ENCODE data around the gene RASGRF2.
"Not testable (repeated sequence)": the region's sequence is repeated elsewhere in the genome, so short reads cannot be mapped to it uniquely, and the experiment has no call there.

Gene RASGRF2

GRCh38 chr5:81239613-81240012, 279.4 kb downstream of the RASGRF2 start:
- DNase-seq (ENCODE audit: low read depth in 2 of 2): no peak

GRCh38 chr5:81241001-81241400, 280.8 kb downstream of the RASGRF2 start:
- no peak for DNase-seq (ENCODE audit: low read depth in 2 of 2)

DNA sequence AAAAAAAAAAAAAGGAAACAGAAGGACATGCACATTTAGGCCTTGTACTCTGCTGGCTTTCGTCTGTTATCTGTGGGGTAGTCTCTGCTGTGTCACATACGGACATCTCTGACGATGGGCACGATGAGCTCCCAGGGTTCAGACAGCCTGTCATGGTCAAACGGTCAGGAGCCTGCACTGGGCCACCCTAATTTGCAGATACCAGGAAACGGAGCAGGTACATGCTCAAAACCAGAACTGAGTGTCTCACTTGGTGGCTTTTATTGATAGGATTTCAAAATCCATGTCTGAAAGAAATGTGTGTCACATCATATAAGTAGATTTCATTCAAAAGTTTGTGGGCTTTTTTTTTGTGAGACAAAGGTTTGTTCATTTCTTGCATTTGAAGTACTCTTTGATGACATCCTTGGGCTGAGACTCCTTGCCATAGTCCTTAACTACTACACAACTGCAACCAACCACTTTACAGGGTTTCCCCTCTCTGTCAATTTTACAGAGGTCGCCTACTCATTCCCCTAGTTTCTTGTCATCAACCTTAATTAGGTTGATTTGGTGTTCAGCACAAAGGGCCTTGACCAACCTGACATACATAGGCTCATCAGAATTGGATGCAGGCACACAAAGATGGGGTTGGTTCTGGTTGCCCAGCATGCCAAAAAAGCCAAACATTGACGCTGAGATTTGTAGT, 281.9 kb downstream of the RASGRF2 start:
- no peak for DNase-seq (ENCODE audit: low read depth in 2 of 2)

DNA sequence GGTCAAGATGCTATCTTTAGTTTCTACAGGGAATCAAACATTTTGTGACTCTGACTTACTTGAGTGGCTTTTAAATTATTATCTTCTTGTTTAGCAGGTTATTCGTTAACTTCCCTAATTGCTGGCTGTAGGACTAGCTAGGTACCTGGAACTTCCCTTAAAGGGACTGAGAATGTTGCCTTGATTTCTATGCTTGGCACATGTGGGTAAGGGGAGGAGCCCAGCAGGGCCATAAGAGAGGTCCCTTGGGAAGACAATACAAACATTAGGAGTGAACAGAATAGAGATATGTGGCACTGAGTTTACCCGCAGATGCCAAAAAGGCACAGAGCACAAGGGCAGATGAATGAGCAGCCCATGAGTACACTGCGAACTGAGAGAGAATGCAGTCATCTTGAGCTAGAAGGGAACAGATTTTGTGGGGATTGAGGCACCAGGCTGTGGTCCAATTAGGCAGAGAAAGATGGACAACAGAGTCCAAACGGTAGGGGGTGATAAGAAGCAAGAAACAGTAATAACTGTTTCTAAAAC, 282.8 kb downstream of the RASGRF2 start:
- no peak for DNase-seq (ENCODE audit: low read depth in 2 of 2)

DNA sequence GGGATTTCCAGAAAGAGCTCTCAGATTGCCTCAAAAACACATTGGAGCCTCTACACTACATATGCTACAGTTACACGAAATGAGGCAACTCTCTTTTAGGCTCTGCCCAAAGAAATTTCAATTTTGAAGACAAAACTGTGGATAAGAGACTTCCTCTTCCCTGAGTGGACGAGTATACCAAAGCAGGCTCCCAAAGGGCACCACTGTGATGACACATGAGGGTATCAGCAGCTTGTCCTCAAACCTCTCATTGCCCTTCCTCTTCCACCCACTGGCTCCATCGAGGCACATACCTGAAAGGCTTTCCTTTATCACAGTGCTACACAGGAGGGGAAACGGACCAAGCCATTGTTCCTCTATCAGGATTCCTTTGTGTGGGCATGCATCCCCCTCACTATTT, 284.3 kb downstream of the RASGRF2 start:
- DNase-seq (ENCODE audit: low read depth in 2 of 2): no peak

DNA sequence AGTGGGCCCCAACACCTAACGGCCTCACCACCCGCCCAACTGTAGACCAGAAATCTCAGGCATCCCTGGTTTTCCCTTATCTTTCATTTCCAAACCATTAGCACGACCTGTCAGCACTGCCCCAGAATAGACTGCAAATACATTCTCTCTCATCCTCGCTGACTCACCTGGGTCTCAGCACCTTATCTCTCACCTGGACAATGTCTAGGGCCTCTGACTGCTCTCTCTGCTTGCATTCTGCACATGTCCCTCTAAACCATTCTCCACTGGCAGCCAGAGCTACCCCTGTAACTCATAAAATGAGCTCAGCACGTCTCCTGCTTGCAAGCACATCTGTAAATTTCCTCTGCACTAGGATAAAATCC, 285.7 kb downstream of the RASGRF2 start:
- DNase-seq (ENCODE audit: low read depth in 2 of 2): no peak

DNA sequence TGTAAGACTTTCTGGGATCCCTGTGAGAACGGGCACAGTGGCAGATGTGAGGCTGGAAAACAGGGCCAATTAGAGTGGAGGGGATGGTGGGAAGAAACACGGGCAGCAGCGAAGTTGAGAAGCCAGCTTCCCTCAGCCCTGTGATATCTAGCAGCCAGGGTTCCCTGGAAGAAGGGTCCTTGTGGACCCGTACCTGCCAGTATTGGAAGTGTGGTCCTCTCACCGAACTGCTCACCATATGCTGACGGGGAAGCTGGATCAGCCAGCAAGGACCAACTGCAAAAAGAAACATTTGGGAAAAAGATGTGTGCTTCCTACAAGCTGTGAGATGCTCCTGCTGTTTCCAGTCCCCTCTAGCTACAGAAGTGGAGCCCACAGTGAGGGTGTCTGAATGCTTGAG, 286.5 kb downstream of the RASGRF2 start:
- DNase-seq (ENCODE audit: low read depth in 2 of 2): no peak

GRCh38 chr5:81247441-81247972, 287.3 kb downstream of the RASGRF2 start:
- no peak for DNase-seq (ENCODE audit: low read depth in 2 of 2)

DNA sequence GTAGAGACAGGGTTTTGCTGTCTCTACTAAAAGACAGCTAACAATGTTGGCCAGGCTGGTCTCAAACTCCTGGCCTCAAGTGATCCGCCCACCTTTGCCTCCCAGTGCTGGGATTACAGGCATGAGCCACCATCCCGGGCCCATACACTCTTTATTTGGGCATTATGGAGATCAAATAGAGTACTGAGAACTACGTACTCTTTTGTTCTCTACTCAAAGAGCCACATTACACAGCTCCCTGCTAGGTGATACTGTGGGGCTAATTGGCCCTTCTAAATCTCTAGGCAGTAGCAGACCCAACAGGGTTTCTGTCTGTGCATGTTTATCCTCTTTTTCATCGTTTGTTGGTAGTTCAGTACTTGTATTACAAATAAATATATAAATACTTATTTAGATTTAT, 289.1 kb downstream of the RASGRF2 start:
- DNase-seq (ENCODE audit: low read depth in 2 of 2): no peak

GRCh38 chr5:81250004-81250403, 289.8 kb downstream of the RASGRF2 start:
- no peak for DNase-seq (ENCODE audit: low read depth in 2 of 2)

- no peak for DNase-seq (ENCODE audit: low read depth in 2 of 2)
Measured at GRCh38 chr5:81251922-81252321, 291.8 kb downstream of the RASGRF2 start.

GRCh38 chr5:81252904-81253303, 292.7 kb downstream of the RASGRF2 start:
- no peak for DNase-seq (ENCODE audit: low read depth in 2 of 2)

DNA sequence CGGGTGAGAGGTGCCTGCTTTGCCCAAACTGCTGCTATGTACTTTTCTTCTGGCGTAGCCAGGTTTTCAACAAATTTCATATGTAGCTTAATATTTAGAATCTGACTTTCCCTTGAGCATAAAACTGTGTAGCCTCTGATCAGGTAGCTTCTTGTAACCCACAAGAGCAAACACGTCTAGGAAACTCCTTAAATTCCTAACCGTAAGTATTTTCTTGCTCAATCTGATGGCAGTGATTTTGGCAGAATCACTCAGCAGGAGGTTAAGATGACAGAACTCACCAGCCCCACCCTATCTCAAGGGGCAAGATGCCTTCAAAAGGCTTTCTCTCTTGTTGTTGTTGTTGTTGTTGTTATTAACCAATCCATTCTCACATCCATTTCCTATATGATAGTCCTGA, 293.7 kb downstream of the RASGRF2 start:
- no peak for DNase-seq (ENCODE audit: low read depth in 2 of 2)

GRCh38 chr5:81254886-81255559, 294.9 kb downstream of the RASGRF2 start:
- DNase-seq (ENCODE audit: low read depth in 2 of 2): no peak

- DNase-seq (ENCODE audit: low read depth in 2 of 2): no peak
Measured at GRCh38 chr5:81256766-81257165, 296.6 kb downstream of the RASGRF2 start.

DNA sequence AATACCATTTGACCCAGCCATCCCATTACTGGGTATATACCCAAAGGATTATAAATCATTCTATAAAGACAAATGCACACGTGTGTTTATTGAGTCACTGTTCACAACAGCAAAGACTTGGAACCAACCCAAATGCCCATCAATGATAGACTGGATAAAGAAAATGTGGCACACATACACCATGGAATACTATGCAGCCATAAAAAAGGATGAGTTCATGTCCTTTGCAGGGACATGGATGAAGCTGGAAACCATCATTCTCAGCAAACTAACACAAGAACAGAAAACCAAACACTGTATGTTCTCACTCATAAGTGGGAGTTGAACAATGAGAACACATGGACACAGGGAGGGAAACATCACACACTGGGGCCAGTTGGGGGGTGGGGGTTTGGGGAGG, 302.6 kb downstream of the RASGRF2 start:
- DNase-seq (ENCODE audit: low read depth in 2 of 2): not testable (repeated sequence)

DNA sequence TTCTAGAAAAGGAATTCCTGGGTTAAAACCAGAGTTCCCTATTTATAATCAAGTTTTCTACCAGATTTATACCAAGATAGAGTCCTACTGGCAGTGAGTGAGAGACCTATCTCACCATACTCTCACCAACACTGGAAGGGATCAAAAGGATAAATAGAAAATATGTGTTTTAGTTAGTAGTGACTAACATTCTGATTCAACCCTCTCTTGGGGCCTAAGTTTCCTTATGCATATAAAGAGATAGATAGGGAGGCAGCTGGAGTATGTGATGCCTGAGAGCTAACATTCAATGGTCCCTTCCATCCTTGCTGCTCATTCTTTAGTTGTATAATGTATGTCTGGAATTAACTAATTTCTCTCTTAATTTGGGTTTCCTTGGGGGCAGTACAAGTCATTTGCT, 304.9 kb downstream of the RASGRF2 start:
- no peak for DNase-seq (ENCODE audit: low read depth in 2 of 2)

- no peak for DNase-seq (ENCODE audit: low read depth in 2 of 2)
Measured at GRCh38 chr5:81268521-81269196, 308.5 kb downstream of the RASGRF2 start.

- DNase-seq (ENCODE audit: low read depth in 2 of 2): no peak
Measured at GRCh38 chr5:81269751-81270393, 309.7 kb downstream of the RASGRF2 start.

DNA sequence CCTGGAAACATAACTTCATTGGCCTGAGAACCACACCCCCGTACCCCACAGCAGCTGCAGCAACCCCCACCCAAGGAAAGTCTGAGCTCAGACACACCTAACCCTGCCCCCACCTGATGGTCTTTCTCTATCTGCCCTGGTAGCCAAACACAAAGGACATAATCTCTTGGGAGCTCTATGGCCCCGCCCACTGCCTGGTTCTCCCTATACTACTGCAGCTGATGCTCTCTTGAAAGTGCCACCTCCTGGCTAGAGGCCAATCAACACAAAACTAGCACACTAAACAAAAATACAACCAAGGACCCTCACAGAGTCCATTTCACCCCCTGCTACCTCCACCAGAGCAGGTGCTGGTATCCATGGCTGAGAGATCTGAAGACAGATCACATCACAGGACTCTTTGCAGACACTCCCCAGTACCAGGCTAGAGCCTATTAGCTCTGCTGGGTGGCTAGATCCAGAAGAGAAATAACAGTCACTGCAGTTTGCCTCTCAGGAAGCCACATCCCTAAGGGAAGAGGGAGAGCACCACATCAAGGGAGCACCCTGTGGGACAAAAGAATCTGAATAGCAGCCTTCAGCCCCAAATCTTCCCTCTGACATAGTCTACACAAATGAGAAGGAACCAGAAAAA, 310.3 kb downstream of the RASGRF2 start:
- not testable (repeated sequence) for DNase-seq (ENCODE audit: low read depth in 2 of 2)

Measured in stimulated activated CD4-positive, alpha-beta T cell treated with anti-CD3 and anti-CD28 coated beads, Interleukin-1b, Interleukin-23, amount 100 ng/mL, for 1 hour (primary cell).